Measurements from ENCODE around the gene SYNPR.

Gene SYNPR

DNA sequence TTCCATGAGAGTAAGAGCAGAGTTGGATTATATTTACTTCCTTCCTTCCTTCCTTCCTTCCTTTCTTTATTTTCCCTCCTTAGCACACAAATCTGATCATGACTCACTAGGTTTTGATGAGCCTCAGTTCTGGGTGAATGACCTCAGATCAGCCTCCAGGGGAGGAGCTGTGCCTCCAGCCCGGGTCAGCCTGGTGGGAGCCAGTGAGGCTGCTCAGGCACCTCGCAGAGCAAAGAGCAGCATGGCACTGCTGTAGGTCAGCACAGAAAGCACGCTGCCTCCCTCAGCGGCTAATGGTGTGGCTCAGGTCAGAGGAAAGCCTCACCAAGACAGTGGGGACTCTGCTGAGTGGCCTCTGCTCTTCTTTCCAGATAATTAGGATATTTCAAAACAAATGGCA lies 108.5 kb downstream of the SYNPR start:
- DNase-seq (ENCODE audit: low read depth): no peak

DNA sequence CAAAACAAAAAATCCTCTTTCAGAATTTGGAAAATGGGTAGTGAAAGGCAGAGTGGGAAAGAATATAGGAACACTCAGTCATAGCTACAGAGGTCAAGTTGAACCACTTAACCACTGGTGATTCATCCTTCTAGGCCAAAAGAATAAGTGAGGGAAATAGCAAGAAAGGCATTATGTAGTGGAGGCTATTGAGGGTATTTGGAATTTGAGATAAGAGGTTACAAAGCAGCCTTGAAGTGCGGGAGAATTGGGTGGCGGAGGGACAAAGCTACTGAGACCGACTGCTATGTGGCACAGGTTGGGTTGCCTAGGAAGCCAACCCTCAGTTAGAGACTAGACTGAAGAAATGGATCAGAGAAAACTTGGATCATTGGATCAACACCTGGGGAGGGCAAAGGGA lies 109.5 kb downstream of the SYNPR start:
- no peak for DNase-seq (ENCODE audit: low read depth)

DNA sequence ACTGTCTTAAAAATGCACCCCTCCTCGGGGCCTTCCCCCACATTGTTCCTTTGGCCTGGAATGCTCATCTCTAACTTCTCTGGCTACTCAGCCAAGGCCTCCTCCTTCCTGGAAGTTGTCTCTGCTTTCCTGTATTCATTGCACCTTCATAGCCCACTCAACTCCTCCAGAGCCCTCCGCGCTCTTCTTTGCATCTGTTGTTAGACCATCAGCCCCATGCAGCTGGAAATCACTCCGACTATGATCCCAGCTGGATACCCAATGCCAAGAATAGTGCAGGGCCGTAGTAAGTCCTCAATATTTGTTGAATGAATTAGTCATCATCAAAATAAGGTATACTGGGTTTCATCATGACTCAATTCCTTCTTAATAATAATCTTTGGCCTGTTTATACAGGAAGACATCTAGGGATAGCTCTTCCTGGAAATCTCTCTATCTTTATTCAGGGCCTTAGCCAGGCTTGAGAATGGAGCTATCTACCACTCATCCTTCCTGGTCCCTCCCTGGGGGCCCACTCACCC lies 112.7 kb downstream of the SYNPR start:
- no peak for DNase-seq (ENCODE audit: low read depth)

DNA sequence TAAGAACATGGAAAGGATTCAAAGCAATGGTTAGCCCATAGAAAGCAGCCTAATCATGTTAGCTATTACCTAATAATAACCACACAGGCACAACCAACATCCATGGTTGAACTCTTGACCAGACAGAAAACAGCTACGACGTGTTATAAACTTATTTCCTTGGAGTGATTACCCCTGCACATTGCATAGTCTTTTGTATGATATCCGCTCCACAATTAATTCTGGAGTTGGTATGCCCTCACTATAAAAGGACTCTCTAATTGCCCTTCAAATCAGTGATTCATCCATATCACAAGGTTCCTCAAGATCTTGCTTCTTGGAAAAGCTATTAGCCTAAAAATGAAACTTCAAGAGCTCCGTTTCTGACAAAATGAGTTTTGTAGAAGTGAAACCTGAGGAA lies 117.9 kb downstream of the SYNPR start:
- no peak for DNase-seq (ENCODE audit: low read depth)

DNA sequence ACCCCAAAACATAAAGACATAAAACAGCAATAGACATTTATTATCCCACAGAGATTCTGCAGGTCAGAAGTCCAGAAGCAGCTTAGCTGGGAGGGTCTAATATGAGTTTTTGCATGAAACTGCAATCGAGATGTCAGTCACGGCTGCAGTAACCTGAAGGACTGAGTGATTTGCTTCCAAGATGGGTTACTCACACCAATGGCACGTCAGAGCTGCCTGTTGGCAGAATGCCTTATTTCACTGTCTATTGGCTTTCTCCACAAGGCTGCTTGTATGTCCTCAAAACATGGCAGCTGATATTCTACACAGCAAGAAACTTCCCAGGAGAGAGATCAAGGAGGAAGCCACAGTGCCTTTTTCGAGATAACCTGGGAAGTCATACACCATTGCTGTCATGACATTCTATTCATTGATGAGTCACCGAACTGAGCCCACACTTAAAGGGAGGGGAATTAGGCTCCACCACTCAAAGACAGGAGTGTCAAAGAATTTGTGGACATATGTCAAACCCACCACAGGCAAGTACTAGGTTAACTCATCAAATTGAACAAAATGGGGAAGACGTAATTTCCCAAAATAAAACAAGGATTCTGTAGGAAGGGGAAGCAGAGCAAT lies 122.2 kb downstream of the SYNPR start:
- no peak for DNase-seq (ENCODE audit: low read depth)

DNA sequence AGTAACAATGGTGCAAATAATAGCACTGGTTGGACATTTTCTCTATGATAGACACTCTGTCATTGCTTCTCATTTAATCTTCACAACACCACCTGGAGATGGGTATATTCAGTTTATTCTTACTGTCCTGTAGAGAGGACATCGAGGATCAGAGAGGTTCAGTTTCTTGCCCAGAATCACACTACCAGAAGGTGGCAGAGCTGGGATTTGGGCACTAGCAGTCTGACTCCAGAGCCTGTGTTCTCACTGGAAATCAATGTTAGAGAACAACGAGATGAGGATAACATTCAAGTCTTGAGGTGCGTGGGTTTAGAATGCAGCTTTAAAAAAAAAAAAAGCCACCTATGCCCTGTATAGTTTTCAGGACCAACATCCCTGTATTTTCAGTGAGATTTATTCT lies 127.8 kb downstream of the SYNPR start:
- no peak for DNase-seq (ENCODE audit: low read depth)

DNA sequence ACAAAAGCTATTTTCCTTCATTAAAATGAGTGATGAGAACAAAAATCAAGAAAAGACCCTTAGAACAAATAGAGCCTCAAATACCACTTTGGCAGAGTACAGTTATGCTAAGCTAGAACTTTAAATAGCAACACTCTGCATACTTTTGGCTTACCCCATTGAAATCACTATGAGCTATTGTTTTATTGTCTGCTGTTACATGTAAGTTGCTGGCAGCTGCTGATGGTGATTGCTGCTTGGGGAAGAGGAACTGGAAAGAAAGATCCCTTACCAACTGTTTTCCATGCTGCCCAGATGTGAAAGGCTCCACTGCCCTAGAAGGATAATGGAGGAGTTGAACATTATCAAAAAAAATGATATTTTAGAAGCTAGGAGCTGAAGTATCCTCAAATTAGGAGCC lies 135.4 kb downstream of the SYNPR start:
- DNase-seq (ENCODE audit: low read depth): no peak

DNA sequence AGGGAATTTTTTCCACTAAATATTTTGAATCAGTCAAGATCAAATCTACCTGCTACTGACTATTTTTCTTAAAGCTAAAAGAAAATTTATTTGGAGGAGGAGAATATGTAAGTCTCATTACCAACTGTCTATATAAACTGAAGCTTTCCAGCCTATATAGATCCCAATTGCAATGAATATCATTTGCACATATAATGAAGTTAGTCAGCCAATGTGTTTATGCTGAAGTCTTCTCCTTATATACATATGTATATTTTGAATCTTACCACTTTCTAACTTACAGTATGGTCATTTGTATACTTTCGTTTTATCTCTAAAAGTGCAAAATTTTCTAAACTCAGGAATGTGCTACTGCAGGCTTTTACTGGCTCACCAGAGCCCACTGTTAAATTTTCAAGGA lies 136.5 kb downstream of the SYNPR start:
- no peak for DNase-seq (ENCODE audit: low read depth)

DNA sequence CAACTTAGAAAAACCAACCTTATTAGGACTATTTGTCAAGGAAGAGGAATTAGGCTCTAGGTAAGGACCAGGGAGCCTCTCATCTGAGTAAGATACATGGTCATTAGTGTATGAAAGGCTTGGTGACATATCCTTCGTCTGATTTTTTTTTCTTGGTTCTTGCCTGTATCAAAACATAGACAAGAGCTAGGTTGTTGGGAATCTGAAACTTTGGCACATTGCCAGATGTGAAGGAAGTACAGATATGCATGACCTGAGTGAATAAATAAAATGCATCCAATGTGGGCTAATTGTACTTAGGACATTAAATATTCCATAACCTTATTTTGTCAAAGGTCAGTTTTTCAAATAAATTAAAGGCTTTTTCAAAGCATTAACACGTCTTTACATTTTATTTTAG lies 151.8 kb downstream of the SYNPR start:
- no peak for DNase-seq (ENCODE audit: low read depth)

DNA sequence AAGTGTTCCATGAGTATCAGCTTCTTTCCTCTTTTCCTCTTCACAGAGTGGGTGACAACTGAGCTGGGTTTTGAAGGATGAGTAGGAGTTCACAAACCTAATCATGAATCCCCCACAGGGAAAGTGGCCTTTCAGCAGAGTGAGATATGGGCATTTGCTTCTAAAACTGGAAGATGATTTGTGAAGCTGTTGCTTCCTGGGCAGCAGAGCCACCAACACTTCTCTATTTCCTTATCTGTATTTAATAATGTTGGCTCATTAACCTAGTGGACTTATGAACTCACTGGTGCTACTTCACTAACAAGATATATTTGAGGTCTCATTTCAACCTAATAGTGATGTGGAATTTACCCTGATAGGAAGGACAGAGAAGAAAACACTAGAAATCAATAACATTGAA lies 152.8 kb downstream of the SYNPR start:
- no peak for DNase-seq (ENCODE audit: low read depth)

DNA sequence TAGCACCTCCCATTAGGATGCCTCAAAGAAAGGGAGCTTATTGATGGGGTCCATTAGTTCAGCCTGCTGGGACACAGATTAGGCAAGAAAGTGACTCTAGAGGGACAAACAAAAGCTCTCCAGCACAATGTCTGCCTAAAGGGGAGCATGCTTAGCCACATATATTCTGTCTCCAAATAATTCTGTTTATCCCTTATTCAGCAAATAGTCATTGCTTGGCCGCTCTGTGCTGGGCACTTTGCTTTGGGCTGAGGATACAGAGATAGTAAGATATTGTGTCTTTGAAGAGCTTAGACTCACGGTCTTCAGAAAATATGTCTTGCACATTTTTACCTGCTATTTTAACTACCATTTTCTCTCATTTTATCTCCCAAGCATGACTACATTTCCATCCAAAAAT lies 159.8 kb downstream of the SYNPR start:
- DNase-seq (ENCODE audit: low read depth): no peak

DNA sequence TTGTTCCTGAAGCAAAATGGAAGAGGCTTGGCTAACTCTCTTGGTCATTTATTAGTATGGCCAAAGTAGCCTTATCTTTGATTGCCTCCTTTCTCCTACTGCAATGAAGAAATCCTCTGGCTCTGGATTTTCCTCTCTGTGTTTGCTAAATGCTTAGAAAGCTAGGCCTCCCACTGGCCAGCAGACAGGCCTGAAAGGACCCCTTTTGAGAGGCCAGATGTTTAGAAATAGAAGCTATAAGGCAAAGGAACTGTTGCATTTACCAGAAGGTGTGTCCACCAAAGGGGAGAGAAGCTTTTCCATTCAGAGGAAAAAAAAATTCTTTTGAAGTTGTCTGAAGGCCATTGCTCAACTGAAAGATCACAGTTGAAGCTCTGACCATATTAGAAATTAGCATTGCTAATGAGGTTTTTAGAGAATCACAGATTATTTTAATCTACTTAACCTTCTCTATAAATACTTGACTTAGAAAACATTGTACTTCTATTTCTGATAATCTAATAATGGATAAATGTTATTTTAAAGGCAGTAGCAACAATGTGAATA lies 160.8 kb downstream of the SYNPR start:
- no peak for DNase-seq (ENCODE audit: low read depth)

DNA sequence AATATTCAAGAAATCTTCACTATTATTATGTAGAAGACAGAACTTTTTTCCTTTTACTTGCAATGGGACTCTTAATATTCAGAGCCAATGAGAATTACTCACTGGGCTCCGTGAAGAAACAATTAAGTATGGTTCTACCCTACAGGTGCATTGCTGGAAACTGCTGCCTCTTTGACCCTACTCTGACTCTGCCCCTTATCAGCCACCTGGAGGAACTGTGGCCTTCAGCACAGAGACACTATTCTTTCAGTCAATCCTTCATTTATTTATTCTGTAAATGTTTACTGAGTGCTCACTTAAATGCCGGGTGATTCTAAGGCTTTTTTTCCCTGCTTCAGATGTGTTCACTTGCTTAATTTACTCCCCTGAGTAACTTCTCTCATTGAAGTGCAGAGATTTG lies 163.2 kb downstream of the SYNPR start:
- DNase-seq (ENCODE audit: low read depth): no peak

DNA sequence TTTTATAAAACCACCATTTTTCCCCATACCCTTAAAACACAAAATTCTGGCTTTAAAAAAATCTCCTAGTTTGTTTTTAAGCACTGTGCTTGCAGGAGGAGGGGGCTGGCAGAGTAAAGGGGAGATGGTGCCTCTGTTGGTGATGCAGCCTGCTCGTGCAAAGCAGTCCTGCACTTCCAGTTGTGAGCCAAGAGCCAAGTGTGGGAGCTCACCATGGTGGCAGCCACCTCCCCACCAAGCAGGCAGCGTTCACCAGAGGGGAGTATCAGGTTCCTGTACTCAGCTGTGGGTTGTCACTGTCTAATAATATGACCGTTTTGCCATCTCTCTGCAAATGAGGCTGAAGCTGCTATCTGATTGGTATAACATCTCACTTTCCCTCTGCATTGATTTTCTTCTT lies 164.8 kb downstream of the SYNPR start:
- no peak for DNase-seq (ENCODE audit: low read depth)

DNA sequence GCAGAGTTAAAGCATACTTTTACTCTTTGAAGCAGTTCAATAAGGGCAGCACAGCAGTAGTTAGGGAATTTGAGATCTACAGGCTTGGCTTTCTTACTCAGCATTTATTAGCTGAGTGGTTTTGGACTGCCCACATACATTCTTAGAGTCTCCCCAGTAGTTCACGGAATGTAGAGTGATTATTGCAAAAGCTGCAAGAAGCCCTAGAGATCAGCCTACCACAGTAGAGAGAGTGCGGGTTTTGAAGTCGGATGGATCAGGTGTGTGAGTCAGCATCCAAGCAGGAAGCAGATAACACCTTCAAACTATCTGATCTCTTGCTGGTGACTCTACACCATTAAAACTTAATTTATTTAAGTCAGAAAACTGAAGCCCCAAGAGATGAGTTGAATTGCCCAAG lies 171.9 kb downstream of the SYNPR start:
- no peak for DNase-seq (ENCODE audit: low read depth)

DNA sequence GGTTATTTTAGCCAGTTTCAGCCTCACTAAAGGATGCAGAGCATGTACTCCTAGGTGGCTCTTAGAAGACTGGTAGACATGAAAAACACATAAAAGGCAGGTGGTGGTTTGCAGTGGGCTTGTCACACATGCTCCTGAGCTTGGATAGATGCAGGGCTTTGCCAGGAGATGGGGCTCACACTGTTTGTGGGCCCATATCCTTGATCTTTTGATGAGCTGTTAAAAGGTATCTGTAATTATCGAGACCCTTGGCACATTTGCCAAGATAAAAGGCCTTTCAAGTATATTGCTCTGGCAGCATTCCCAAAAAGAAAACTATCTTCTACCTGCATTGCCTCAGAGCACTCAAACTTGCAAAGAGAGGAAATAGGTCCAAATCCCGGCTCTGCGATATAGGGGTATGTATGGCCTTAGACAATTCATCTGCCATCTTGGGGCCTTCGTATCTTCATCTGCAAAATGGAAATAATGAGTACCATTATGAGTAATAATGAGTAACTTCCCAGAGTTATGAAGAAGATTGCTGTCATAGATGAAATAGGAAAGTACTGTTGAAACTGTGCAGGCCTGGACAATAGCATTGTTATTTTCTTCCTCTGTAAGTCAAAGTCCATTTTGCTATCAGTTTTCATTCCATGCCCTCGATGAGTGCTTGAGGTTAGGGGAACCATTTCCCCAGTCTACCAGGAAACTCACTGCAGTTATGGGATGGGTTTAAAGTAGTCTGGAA lies 172.7 kb downstream of the SYNPR start:
- DNase-seq (ENCODE audit: low read depth): no peak

DNA sequence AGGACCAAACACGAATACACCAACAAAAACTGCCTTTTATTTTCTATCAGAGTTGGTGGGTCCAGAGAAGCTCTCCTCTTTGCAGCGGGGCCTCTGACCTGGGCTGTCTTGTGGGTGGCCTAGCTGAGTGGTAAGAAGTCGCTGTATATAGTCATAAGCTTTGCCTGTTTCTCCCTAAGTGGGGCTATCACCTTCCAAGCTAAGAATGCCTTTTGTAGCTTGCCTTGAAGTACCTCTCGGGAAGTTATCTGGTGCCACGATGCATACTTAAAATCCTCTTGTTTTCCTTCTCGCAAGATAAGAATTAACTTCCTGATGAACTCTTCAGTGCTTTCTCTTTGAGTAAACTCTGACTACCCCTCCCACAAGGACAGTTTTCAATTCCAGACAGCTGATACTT lies 178.8 kb downstream of the SYNPR start:
- DNase-seq (ENCODE audit: low read depth): no peak

DNA sequence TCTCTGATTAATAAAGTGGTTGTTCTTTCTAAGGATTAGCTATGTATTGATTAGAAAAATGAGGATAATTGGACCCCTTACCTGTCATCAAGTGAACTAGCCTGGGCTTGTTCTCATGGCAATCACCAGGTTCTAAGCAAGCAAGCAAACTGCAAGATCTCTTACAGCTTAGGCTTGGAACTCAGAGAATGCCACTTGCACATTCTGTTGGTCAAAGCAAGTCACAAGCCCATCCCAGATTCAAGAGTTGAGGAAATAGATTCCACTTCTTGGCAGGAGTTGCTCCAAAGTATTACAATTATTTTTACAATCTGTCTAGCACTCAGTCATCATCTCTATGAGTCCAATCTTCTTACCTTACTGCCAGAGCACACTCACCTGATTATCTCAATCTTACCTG lies 180.3 kb downstream of the SYNPR start:
- no peak for DNase-seq (ENCODE audit: low read depth)

DNA sequence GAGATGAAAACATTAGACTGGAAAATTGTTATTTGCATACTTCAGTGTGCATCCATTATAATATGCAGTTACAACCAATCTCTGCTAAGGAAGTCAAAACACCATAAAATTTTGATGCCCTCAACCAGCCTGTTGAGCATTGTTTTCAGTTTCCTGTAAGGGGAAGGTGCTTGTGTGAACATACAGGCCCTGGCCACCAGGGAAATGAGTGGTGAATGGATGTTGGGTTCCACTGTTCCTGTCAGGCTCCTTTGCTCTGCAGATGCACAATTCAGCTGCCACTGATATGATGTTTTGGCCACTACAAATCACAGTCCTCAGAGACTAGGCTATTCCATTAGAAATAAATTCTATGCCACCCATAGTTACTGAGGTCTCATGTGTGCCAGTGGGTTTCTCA lies 184.6 kb downstream of the SYNPR start:
- no peak for DNase-seq (ENCODE audit: low read depth)

DNA sequence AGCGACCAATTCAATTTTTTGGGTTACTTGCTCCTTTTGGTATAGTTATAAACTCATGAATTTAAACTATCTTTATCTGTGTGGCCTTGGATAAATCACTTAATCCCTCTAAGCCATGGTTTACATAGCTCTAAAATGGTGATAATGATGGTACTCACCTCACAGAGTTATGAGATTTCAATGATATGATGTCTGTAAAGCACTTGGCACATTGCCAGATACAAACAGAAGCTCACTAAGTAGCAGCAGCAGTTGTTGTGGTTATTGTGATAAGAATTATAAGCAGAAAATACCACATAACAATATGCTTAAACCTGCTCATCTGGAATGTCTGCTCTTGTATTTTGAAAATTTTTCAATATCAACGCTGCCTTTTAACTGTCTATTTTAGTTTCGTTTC lies 189.3 kb downstream of the SYNPR start:
- no peak for DNase-seq (ENCODE audit: low read depth)

DNA sequence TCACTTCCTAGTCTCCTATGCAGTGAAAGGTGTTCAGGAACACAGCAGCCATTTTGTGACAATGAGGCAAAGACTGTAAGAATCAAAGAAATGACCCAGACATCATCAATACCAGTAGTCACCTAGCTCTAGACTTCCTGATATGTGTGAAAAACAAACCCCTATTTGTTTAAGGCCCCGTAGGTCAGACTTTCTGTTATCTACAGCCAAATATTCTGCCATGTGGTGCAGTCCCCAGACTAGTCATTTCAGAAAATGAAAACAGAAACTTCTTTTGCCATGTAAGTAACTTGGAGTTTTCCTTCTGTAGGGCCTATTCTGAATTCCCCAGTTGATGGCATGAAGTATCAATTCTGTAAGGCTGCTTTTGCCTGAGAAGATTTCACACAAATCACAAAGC lies 192.6 kb downstream of the SYNPR start:
- no peak for DNase-seq (ENCODE audit: low read depth)

DNA sequence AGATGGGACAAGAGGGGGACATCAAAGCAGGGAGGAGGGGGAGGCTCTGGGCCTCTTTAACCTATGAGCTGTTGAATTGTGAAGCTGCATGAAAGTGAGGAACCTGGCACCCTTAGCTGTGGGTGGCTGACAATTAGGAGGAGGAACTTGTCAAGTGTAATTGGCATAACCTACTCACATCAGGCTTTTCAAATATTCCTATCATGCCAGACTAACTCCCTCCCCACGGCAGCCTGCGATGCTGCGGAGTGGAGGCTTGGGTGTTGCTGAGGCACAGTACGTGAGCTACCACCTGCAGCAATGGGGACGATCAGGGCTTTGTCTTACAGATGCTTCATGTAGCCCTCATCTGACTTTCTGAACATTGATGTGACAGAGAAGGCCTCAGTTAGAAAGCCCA lies 193.7 kb downstream of the SYNPR start:
- DNase-seq (ENCODE audit: low read depth): no peak

DNA sequence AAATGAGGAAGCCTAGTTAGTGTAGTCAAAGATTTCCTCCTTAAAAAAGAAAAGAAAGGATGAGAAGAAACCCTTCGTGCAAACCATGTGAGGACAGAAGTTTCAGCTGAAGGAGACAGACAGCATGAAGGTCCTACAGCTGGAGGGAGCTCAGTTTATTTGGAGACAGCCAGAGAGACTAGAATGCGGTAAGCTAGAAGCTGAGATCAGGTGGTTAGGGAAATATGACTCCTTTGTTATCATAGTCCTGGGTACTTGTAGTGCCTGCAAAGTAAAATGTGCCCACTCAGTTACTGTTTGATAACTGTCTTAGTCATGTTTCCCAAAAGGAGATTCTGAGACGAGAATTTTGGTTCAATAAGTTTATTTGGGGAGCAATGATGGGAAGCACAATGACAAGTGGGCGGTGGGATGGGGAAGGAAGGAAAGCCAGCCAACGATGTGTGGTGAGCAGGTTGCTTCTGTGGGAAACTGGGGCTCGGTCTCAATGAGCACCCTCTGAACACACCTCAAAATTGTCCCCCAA lies 195.6 kb downstream of the SYNPR start:
- DNase-seq (ENCODE audit: low read depth): no peak
